ENCODE measurements around the gene GLYATL1. TPM values are rescaled to one million over a fixed set of nuclear protein-coding genes. Genes with fewer than 3 reads are reported as not detected.

Gene GLYATL1
- total and polyA plus RNA-seq, 2 experiments from 2014 or later: 1.3 to 2.1 TPM

DNA sequence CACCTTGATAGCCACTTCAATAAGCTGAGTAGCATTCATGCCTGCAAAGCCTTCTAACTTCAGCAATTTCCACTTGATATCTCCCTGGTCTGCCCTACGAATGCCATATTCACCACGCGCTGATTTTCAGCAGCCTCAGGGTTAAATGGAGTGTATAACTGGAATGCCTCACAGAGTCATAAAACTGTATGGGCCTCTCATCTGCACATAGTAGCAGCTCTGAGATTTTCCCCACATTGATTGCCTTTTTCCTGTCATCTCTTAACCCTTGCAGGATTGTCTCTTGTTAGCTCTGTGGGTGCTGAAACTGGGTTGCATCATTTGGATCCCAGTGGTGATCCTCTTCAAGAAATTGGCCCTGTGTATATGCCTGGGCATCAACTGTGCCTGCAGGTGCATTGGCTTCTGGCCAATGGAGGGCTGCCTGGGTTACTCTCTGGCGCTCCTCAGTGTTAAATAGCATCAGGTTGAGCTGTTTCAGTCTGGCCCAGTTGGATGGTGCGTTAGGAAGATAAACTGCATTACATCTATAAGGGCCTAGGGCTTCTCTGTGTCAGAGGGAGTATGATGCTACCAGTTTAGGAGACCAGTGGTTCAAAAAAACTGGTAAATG, 17.4 kb upstream of the GLYATL1 start:
- Histone ChIP-seq H3K4me1 (ENCODE audit: low read depth) (no peaks in the 10 kb centered on the region), H3K4me3 (no peak overlapping the region), H3K36me3 (no peaks in the 10 kb centered on the region), H3K27ac (no peak overlapping the region), H3K27me3 (no peaks in the 10 kb centered on the region), H3K9me3 (ENCODE audit: low read depth) (no peaks in the 10 kb centered on the region)
- DNase-seq (ENCODE audit: low read depth in 1 of 2, low spot score in 1 of 2): no peak
- TF ChIP-seq, protein P1, sequence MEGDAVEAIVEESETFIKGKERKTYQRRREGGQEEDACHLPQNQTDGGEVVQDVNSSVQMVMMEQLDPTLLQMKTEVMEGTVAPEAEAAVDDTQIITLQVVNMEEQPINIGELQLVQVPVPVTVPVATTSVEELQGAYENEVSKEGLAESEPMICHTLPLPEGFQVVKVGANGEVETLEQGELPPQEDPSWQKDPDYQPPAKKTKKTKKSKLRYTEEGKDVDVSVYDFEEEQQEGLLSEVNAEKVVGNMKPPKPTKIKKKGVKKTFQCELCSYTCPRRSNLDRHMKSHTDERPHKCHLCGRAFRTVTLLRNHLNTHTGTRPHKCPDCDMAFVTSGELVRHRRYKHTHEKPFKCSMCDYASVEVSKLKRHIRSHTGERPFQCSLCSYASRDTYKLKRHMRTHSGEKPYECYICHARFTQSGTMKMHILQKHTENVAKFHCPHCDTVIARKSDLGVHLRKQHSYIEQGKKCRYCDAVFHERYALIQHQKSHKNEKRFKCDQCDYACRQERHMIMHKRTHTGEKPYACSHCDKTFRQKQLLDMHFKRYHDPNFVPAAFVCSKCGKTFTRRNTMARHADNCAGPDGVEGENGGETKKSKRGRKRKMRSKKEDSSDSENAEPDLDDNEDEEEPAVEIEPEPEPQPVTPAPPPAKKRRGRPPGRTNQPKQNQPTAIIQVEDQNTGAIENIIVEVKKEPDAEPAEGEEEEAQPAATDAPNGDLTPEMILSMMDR (IDR thresholded peaks at IDR 0.05; ENCODE audit: low read depth, low read length): no peak

DNA sequence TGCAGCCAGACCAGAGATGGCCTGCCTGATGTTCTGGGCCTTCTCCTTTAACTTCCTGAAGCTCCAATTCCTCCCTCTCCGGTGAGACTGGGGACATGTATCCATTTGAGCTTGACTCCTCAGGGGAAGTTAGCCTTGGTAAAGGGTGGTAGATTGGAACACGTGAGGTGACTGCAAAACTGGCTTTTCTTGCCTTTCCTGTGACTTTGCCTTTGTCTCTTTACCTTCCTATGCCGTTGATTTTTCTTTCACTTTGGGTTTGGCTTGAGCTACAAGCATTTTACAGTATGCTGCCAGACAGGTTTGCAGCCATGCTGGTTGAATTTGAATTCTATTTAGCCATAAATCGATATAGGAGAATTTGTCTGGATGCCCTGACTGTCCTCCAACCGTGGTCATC, 16.8 kb upstream of the GLYATL1 start:
- TF ChIP-seq, protein P1 (IDR thresholded peaks at IDR 0.05; ENCODE audit: low read depth, low read length): no peak
- H3K27ac ChIP-seq: no peak overlapping the region
- H3K9me3 ChIP-seq (ENCODE audit: low read depth): no peaks in the 10 kb centered on the region
- H3K4me1 ChIP-seq (ENCODE audit: low read depth): no peaks in the 10 kb centered on the region
- DNase-seq (ENCODE audit: low read depth in 1 of 2, low spot score in 1 of 2): no peak
- no peak overlapping the region for H3K4me3 ChIP-seq
- H3K36me3 ChIP-seq: no peaks in the 10 kb centered on the region
- H3K27me3 ChIP-seq: no peaks in the 10 kb centered on the region

DNA sequence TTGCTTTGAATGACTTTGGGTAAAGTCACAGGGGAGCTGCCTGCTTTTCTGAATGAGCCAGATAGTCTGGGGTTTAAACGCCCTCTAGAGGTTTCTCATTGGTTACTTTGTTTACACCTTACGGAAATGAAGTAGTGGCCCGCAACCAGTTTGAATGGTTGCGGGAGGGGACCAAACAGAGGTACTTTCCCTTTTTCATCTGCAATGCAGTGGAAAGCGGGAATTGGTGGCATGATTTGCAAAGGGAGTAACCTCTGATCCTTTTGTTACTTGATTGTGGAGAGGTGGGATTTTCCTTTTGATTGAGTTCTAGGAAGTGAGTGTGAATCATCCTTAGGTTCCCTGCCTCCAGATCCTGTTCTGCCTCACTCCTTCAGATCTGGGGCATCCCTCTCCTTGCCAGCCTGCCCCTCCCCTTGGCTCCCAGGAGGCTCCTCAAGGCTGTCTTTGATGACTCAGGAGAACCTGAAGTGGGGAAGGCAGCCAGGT, 15.9 kb upstream of the GLYATL1 start:
- Histone ChIP-seq H3K9me3 (ENCODE audit: low read depth) (no peaks in the 10 kb centered on the region), H3K4me1 (ENCODE audit: low read depth) (peaks cover 7% of the 10 kb centered on the region), H3K4me3 (no peak overlapping the region), H3K27me3 (no peaks in the 10 kb centered on the region), H3K27ac (no peak overlapping the region), H3K36me3 (no peaks in the 10 kb centered on the region)
- peak; percentile 27 to 52 for DNase-seq (ENCODE audit: low read depth in 1 of 2, low spot score in 1 of 2)
- TF ChIP-seq, protein P1 (IDR thresholded peaks at IDR 0.05; ENCODE audit: low read depth, low read length): peak; percentile 42

DNA sequence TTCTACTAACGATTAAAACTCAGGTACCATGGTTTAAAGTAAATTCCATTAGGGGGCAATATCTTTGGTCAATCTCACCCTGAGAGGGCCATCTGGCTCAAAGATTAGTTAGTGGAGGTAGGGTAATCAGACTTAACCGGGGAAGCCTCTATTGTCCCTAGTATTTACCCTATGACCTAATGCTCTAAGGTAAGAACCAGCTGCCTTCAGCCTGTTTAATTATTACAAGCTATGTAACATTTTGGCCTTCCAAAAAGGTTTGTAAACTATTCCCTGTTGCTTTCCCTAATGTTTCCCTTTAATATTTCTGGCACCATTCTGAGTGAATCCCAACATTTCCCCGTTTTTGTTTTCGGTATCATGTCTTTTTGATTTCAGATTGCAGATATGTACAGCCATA, 15.1 kb upstream of the GLYATL1 start:
- Histone ChIP-seq H3K27ac (no peak overlapping the region), H3K4me3 (no peak overlapping the region), H3K27me3 (no peaks in the 10 kb centered on the region), H3K9me3 (ENCODE audit: low read depth) (no peaks in the 10 kb centered on the region), H3K36me3 (no peaks in the 10 kb centered on the region), H3K4me1 (ENCODE audit: low read depth) (peaks cover 7% of the 10 kb centered on the region)
- DNase-seq (ENCODE audit: low read depth in 1 of 2, low spot score in 1 of 2): no peak
- TF ChIP-seq, protein P1 (IDR thresholded peaks at IDR 0.05; ENCODE audit: low read depth, low read length): no peak

GRCh38 chr11:58926251-58926650, 13.0 kb upstream of the GLYATL1 start:
- H3K27ac ChIP-seq: no peak overlapping the region
- TF ChIP-seq, protein P1 (IDR thresholded peaks at IDR 0.05; ENCODE audit: low read depth, low read length): no peak

More at GRCh38 chr11:58926251-58926650, 13.0 kb upstream of the GLYATL1 start:
- peaks cover 7% of the 10 kb centered on the region for H3K4me1 ChIP-seq (ENCODE audit: low read depth)
- no peak for DNase-seq (ENCODE audit: low read depth in 1 of 2, low spot score in 1 of 2)
- H3K4me3 ChIP-seq: no peak overlapping the region
- no peaks in the 10 kb centered on the region for H3K36me3 ChIP-seq
- no peaks in the 10 kb centered on the region for H3K27me3 ChIP-seq
- H3K9me3 ChIP-seq (ENCODE audit: low read depth): no peaks in the 10 kb centered on the region
